ENCODE results near the gene UBA6.

DNA sequence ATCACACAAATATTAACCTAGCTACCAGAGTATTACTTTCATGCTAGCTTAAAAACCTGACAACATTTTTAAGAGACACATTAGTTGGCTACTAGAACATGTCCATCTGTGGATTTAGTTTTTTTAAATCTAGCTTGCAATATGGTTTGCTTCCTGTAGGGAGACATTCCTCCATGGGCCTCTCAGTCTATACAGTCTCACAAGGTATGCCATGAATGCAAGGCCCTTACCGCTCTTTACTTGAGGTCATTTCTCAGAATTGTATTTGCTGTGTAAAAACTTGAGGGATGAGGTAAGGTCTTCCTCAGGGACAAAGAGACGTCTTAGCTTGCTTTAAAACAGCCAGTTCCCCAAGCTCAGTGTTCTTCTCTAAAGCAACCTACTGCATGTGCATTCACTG, 26.9 kb downstream of the UBA6 start:
- TF ChIP-seq POLR2A (IDR thresholded peaks at IDR 0.05), result no peak
- TF ChIP-seq, protein P1, sequence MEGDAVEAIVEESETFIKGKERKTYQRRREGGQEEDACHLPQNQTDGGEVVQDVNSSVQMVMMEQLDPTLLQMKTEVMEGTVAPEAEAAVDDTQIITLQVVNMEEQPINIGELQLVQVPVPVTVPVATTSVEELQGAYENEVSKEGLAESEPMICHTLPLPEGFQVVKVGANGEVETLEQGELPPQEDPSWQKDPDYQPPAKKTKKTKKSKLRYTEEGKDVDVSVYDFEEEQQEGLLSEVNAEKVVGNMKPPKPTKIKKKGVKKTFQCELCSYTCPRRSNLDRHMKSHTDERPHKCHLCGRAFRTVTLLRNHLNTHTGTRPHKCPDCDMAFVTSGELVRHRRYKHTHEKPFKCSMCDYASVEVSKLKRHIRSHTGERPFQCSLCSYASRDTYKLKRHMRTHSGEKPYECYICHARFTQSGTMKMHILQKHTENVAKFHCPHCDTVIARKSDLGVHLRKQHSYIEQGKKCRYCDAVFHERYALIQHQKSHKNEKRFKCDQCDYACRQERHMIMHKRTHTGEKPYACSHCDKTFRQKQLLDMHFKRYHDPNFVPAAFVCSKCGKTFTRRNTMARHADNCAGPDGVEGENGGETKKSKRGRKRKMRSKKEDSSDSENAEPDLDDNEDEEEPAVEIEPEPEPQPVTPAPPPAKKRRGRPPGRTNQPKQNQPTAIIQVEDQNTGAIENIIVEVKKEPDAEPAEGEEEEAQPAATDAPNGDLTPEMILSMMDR (IDR thresholded peaks at IDR 0.05), result no peak

Measured in breast epithelium (tissue), 3 donors.